ENCODE data around the gene ZFYVE28.

GRCh38 chr4:2339458-2340271 lies 78.8 kb downstream of the ZFYVE28 start:
- TF ChIP-seq GATA2 (IDR thresholded peaks at IDR 0.05; ENCODE audit: low read depth, low read length), result no peak
- no peak for TF ChIP-seq GATA3 (IDR thresholded peaks at IDR 0.05; ENCODE audit: low read depth, low read length)

Data from SH-SY5Y (cell line).